Measurements from ENCODE around the gene GRIP1.

Gene GRIP1

GRCh38 chr12:66708704-66709456 is 30.0 kb upstream of the GRIP1 start:
- TF ChIP-seq CTCF (IDR thresholded peaks at IDR 0.05; ENCODE audit: low read depth, low read length) = peak; percentile 47
- in situ Hi-C loops (cut with HindIII; ENCODE audit: low sequenced_read_pairs) = no loop called here
- peak; percentile 33 for DNase-seq (ENCODE audit: low read depth, low spot score)
- no peak overlapping the region for H3K4me3 ChIP-seq (ENCODE audit: low read depth, low read length)

- TF ChIP-seq CTCF (IDR thresholded peaks at IDR 0.05; ENCODE audit: low read depth, low read length) = no peak
- in situ Hi-C loops (cut with HindIII; ENCODE audit: low sequenced_read_pairs) = no loop called here
- H3K4me3 ChIP-seq (ENCODE audit: low read depth, low read length) = no peak overlapping the region
- DNase-seq (ENCODE audit: low read depth, low spot score) = no peak
These were observed 28.3 kb upstream of the GRIP1 start for GRCh38 chr12:66707002-66707697.

- no peak for TF ChIP-seq CTCF (IDR thresholded peaks at IDR 0.05; ENCODE audit: low read depth, low read length)
- in situ Hi-C loops (cut with HindIII; ENCODE audit: low sequenced_read_pairs) = no loop called here
- no peak overlapping the region for H3K4me3 ChIP-seq (ENCODE audit: low read depth, low read length)
These were observed 21.0 kb upstream of the GRIP1 start for GRCh38 chr12:66699738-66700482.

GRCh38 chr12:66698558-66698957 is 19.7 kb upstream of the GRIP1 start:
- in situ Hi-C loops (cut with HindIII; ENCODE audit: low sequenced_read_pairs) = no loop called here
- no peak for TF ChIP-seq CTCF (IDR thresholded peaks at IDR 0.05; ENCODE audit: low read depth, low read length)

More at GRCh38 chr12:66699738-66700482, 21.0 kb upstream of the GRIP1 start:
- DNase-seq (ENCODE audit: low read depth, low spot score) = no peak

GRCh38 chr12:66697404-66697803 is 18.5 kb upstream of the GRIP1 start:
- no peak for DNase-seq (ENCODE audit: low read depth, low spot score)
- no peak overlapping the region for H3K4me3 ChIP-seq (ENCODE audit: low read depth, low read length)
- in situ Hi-C loops (cut with HindIII; ENCODE audit: low sequenced_read_pairs) = no loop called here
- no peak for TF ChIP-seq CTCF (IDR thresholded peaks at IDR 0.05; ENCODE audit: low read depth, low read length)

More at GRCh38 chr12:66698558-66698957, 19.7 kb upstream of the GRIP1 start:
- no peak for DNase-seq (ENCODE audit: low read depth, low spot score)
- no peak overlapping the region for H3K4me3 ChIP-seq (ENCODE audit: low read depth, low read length)
